ENCODE measurements around the gene CBY2. TPM values are rescaled to one million over a fixed set of nuclear protein-coding genes. Genes with fewer than 3 reads are reported as not detected.

CBY2 gene
- total and polyA plus RNA-seq, 4 donors = not detected

DNA sequence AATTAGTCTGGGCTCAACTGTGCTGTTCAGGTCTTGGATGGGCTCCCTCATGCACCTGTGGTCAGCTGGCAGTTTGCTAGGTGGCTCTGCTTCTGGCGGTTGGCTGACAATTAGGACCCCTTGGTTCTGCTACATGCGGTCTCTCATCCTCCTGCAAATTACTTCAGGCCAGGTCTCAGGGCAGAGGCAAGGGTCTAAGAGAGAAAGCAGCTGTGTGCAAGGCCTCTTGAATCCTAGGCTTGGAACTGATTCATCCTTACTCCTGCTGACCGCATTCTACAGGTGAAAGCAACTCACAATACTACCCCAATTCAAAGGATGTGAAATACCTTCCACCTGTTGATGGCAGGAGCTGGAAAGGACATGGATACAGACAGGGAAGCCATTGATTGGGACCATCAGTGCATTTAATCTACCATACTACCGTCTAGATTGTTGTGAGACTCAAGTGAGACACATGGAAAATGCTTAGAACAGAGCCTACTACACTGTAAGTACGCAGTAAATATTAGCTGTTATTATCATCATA lies 19.1 kb downstream of the CBY2 start:
- DNase-seq = no peak
- Histone ChIP-seq H3K36me3 (ENCODE audit: control insufficient read depth in 1 of 2, insufficient read depth in 2 of 2, low read length in 1 of 2) (no peaks in the 10 kb centered on the region), H3K9me3 (ENCODE audit: control insufficient read depth, low read length) (no peaks in the 10 kb centered on the region), H3K4me3 (ENCODE audit: low read length in 2 of 2) (no peak overlapping the region), H3K4me1 (ENCODE audit: control insufficient read depth in 1 of 2, insufficient read depth in 2 of 2, low read length in 2 of 2) (no peaks in the 10 kb centered on the region), H3K27ac (ENCODE audit: low read depth in 1 of 2, low read length in 2 of 2) (no peak overlapping the region), H3K27me3 (ENCODE audit: control insufficient read depth in 1 of 2, insufficient read depth in 2 of 2, low read length in 1 of 2) (no peaks in the 10 kb centered on the region)
- intact Hi-C loops (cut with DNase I) = no loop called here
- WGBS, 2 donors = 64 to 70% methylated on average over 5 of the region's 5 CpGs
- ATAC-seq (ENCODE audit: low FRiP score) = no peak

DNA sequence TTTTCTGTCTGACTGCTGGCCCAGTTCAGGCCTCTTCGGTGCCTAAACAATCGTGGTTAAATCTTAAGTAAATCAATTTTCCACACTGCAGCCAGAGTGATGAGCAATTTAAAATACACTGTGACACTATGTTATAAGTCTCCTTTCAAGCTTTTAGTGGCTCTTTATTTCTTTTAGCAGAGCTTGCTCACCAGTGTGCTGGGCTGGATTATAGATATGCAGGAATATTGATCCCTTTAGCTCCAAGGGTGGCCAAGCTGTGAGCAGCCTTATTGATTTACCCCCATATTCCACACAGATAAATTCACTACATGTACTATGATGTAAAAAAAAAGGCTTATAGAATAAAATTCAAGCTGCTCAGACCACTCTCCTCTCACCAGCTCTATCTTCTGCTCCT lies 21.7 kb downstream of the CBY2 start:
- intact Hi-C loops (cut with DNase I) = no loop called here
- no peaks in the 10 kb centered on the region for H3K27me3 ChIP-seq (ENCODE audit: control insufficient read depth in 1 of 2, insufficient read depth in 2 of 2, low read length in 1 of 2)
- H3K4me1 ChIP-seq (ENCODE audit: control insufficient read depth in 1 of 2, insufficient read depth in 2 of 2, low read length in 2 of 2) = no peaks in the 10 kb centered on the region
- H3K9me3 ChIP-seq (ENCODE audit: control insufficient read depth, low read length) = no peaks in the 10 kb centered on the region
- no peaks in the 10 kb centered on the region for H3K36me3 ChIP-seq (ENCODE audit: control insufficient read depth in 1 of 2, insufficient read depth in 2 of 2, low read length in 1 of 2)
- ATAC-seq (ENCODE audit: low FRiP score) (no peak), DNase-seq (no peak)
- 56 to 59% methylated on average over 2 of the region's 2 CpGs for WGBS, 2 donors
- no peak overlapping the region for H3K4me3 ChIP-seq (ENCODE audit: low read length in 2 of 2)
- no peak overlapping the region for H3K27ac ChIP-seq (ENCODE audit: low read depth in 1 of 2, low read length in 2 of 2)

DNA sequence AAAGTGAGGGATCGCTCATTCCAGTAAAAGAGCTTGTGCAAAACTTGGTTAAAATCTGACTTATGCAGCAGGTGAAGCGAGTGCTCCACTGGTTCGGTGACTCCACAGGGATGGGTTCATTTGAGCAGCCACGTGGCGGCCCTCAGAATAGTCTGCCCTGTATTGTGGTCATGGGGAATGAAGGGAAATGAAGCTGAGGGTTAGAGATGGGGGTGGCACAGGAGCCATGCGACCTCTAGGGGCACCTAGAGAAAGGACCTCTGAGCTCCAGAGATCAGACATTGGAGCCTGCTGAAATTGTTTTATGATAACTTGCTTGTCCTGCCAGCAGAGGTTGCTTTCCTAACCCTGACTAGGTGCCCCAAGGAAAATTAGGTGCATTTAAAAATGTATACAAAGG lies 26.6 kb downstream of the CBY2 start:
- H3K27me3 ChIP-seq (ENCODE audit: control insufficient read depth in 1 of 2, insufficient read depth in 2 of 2, low read length in 1 of 2) = peaks cover 0 to 1% of the 10 kb centered on the region in 2 donors
- no peak overlapping the region for H3K27ac ChIP-seq (ENCODE audit: low read depth in 1 of 2, low read length in 2 of 2)
- no peaks in the 10 kb centered on the region for H3K4me1 ChIP-seq (ENCODE audit: control insufficient read depth in 1 of 2, insufficient read depth in 2 of 2, low read length in 2 of 2)
- WGBS, 2 donors = 55 to 64% methylated on average over 6 of the region's 6 CpGs
- H3K9me3 ChIP-seq (ENCODE audit: control insufficient read depth, low read length) = no peaks in the 10 kb centered on the region
- intact Hi-C loops (cut with DNase I) = no loop called here
- ATAC-seq (ENCODE audit: low FRiP score) (peak; percentile 49), DNase-seq (no peak)
- H3K36me3 ChIP-seq (ENCODE audit: control insufficient read depth in 1 of 2, insufficient read depth in 2 of 2, low read length in 1 of 2) = no peaks in the 10 kb centered on the region
- no peak overlapping the region for H3K4me3 ChIP-seq (ENCODE audit: low read length in 2 of 2)

DNA sequence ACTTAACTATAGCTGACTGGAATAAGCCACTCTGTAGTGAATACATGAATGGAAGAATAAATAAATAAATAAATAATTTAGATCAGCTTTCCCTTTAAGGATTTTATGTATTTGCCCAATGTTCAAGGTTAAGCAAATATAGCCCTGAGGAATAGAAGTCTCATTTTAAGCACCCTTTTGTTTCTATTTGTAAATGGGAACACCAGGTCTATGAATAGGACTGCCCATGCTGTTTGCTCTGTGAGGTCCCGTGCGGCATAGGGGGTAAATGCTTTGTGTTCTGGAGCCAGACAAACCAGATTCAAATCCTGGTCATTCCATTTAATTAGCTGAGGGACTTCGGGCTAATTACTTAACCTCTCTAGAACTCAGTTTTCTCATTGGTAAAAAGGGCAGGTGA lies 29.3 kb downstream of the CBY2 start:
- no peaks in the 10 kb centered on the region for H3K4me1 ChIP-seq (ENCODE audit: control insufficient read depth in 1 of 2, insufficient read depth in 2 of 2, low read length in 2 of 2)
- H3K27ac ChIP-seq (ENCODE audit: low read depth in 1 of 2, low read length in 2 of 2) = no peak overlapping the region
- H3K9me3 ChIP-seq (ENCODE audit: control insufficient read depth, low read length) = peaks cover 4% of the 10 kb centered on the region
- no peaks in the 10 kb centered on the region for H3K36me3 ChIP-seq (ENCODE audit: control insufficient read depth in 1 of 2, insufficient read depth in 2 of 2, low read length in 1 of 2)
- peaks cover 1 to 4% of the 10 kb centered on the region in 2 donors for H3K27me3 ChIP-seq (ENCODE audit: control insufficient read depth in 1 of 2, insufficient read depth in 2 of 2, low read length in 1 of 2)
- DNase-seq (no peak), ATAC-seq (ENCODE audit: low FRiP score) (no peak)
- intact Hi-C loops (cut with DNase I) = no loop called here
- 84 to 93% methylated on average over 3 of the region's 3 CpGs for WGBS, 2 donors
- H3K4me3 ChIP-seq (ENCODE audit: low read length in 2 of 2) = no peak overlapping the region

DNA sequence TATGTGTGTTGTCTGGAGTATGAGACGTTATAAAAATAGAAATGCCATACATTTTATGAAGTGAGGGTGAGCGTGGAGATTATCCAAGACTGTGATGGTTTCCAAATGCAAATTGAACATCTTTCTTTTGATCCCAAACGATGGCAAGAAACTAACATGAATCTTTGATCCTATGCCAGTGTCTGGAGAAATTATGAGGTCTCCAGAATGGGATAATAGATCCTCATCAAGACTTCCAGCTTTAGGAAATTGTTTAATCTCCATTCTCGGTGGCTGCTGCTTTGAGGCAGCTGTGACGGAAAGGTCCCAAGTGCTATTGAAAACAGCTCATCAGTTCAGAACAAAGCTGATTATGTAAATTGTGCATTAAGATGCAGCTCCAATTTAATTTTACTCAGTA lies 30.8 kb downstream of the CBY2 start:
- Histone ChIP-seq H3K36me3 (ENCODE audit: control insufficient read depth in 1 of 2, insufficient read depth in 2 of 2, low read length in 1 of 2) (no peaks in the 10 kb centered on the region), H3K4me3 (ENCODE audit: low read length in 2 of 2) (no peak overlapping the region), H3K27ac (ENCODE audit: low read depth in 1 of 2, low read length in 2 of 2) (no peak overlapping the region), H3K9me3 (ENCODE audit: control insufficient read depth, low read length) (peaks cover 6% of the 10 kb centered on the region), H3K27me3 (ENCODE audit: control insufficient read depth in 1 of 2, insufficient read depth in 2 of 2, low read length in 1 of 2) (peaks cover 3 to 4% of the 10 kb centered on the region in 2 donors), H3K4me1 (ENCODE audit: control insufficient read depth in 1 of 2, insufficient read depth in 2 of 2, low read length in 2 of 2) (no peaks in the 10 kb centered on the region)
- intact Hi-C loops (cut with DNase I) = no loop called here
- DNase-seq (no peak), ATAC-seq (ENCODE audit: low FRiP score) (no peak)
- 35 to 41% methylated on average over 5 of the region's 5 CpGs for WGBS, 2 donors

DNA sequence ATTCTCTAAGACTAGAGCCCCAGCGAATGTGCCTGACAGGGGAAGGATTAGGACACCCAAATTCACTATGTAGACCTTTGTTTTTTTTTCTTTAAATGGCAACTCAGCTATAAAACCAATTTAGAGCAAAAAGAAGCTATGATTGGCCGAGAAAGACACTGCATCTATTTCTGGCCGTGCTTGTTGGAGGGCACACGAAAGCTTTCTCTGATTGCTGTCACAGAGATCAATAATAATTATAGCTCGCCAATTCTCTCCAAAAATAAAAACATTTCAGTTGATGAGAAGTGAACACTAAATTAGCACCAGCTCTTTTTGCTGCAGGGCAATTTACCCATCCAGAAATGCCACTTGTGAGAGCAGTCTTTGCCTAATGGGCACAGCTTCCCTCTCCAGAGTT lies 31.2 kb downstream of the CBY2 start:
- intact Hi-C loops (cut with DNase I) = no loop called here
- H3K36me3 ChIP-seq (ENCODE audit: control insufficient read depth in 1 of 2, insufficient read depth in 2 of 2, low read length in 1 of 2) = no peaks in the 10 kb centered on the region
- H3K4me3 ChIP-seq (ENCODE audit: low read length in 2 of 2) = no peak overlapping the region
- ATAC-seq (ENCODE audit: low FRiP score) (no peak), DNase-seq (no peak)
- no peak overlapping the region for H3K27ac ChIP-seq (ENCODE audit: low read depth in 1 of 2, low read length in 2 of 2)
- peaks cover 6% of the 10 kb centered on the region for H3K9me3 ChIP-seq (ENCODE audit: control insufficient read depth, low read length)
- peaks cover 3 to 4% of the 10 kb centered on the region in 2 donors for H3K27me3 ChIP-seq (ENCODE audit: control insufficient read depth in 1 of 2, insufficient read depth in 2 of 2, low read length in 1 of 2)
- H3K4me1 ChIP-seq (ENCODE audit: control insufficient read depth in 1 of 2, insufficient read depth in 2 of 2, low read length in 2 of 2) = no peaks in the 10 kb centered on the region
- 60 to 62% methylated on average over 5 of the region's 5 CpGs for WGBS, 2 donors

DNA sequence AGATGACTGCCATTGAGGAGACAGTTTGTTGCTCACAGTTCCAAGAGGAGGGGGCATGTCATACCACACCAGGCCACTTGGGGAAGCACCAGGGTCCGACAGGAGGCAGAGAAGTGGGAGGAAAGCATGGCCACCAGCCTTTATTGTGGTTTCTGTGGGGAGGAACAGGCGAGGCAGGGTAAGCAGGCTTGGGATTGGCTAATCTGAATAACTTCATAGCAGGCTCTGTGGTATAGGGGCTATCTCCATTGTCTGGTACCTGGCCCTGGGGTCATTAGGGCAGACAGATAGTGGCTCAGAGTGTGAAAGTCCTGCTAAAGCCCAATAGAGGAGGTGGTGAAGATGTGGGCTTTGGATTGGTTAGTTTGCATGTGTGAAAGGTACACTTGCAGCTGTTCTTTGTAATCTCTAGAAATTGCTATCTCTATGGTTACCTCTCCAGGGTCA lies 35.5 kb downstream of the CBY2 start:
- ATAC-seq (ENCODE audit: low FRiP score) = no peak
- no peaks in the 10 kb centered on the region for H3K36me3 ChIP-seq (ENCODE audit: control insufficient read depth in 1 of 2, insufficient read depth in 2 of 2, low read length in 1 of 2)
- WGBS, 2 donors = 42 to 53% methylated on average over 2 of the region's 2 CpGs
- intact Hi-C loops (cut with DNase I) = no loop called here
- peaks cover 6% of the 10 kb centered on the region for H3K9me3 ChIP-seq (ENCODE audit: control insufficient read depth, low read length)
- no peaks in the 10 kb centered on the region for H3K4me1 ChIP-seq (ENCODE audit: control insufficient read depth in 1 of 2, insufficient read depth in 2 of 2, low read length in 2 of 2)
- no peak overlapping the region for H3K4me3 ChIP-seq (ENCODE audit: low read length in 2 of 2)
- no peak for DNase-seq
- H3K27ac ChIP-seq (ENCODE audit: low read depth in 1 of 2, low read length in 2 of 2) = no peak overlapping the region
- H3K27me3 ChIP-seq (ENCODE audit: control insufficient read depth in 1 of 2, insufficient read depth in 2 of 2, low read length in 1 of 2) = peaks cover 2 to 4% of the 10 kb centered on the region in 2 donors

DNA sequence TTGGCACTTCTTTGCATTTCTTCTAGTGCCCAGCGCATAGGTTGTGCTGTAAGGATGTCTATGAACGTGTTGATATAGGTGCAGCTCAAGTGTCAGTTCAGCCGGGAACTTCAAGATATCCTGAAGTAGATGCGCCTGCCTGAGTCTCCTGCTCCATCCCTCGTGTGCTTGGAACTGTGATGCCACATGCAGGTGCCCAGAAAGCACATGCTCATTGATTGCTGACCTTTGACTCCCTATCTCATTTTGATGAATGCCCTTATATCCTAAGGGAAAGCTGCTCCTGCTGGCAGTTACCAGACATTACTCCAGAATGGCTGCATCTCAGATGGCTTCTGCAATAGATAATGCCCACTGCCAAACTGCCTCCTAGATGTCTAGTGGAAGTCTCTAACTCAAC lies 40.9 kb downstream of the CBY2 start:
- intact Hi-C loops (cut with DNase I) = no loop called here
- Histone ChIP-seq H3K4me3 (ENCODE audit: low read length in 2 of 2) (no peak overlapping the region), H3K27me3 (ENCODE audit: control insufficient read depth in 1 of 2, insufficient read depth in 2 of 2, low read length in 1 of 2) (no peaks in the 10 kb centered on the region), H3K36me3 (ENCODE audit: control insufficient read depth in 1 of 2, insufficient read depth in 2 of 2, low read length in 1 of 2) (no peaks in the 10 kb centered on the region), H3K9me3 (ENCODE audit: control insufficient read depth, low read length) (no peaks in the 10 kb centered on the region), H3K27ac (ENCODE audit: low read depth in 1 of 2, low read length in 2 of 2) (no peak overlapping the region), H3K4me1 (ENCODE audit: control insufficient read depth in 1 of 2, insufficient read depth in 2 of 2, low read length in 2 of 2) (no peaks in the 10 kb centered on the region)
- ATAC-seq (ENCODE audit: low FRiP score) (no peak), DNase-seq (no peak)
- WGBS, 2 donors = 84 to 85% methylated on average over 5 of the region's 5 CpGs

DNA sequence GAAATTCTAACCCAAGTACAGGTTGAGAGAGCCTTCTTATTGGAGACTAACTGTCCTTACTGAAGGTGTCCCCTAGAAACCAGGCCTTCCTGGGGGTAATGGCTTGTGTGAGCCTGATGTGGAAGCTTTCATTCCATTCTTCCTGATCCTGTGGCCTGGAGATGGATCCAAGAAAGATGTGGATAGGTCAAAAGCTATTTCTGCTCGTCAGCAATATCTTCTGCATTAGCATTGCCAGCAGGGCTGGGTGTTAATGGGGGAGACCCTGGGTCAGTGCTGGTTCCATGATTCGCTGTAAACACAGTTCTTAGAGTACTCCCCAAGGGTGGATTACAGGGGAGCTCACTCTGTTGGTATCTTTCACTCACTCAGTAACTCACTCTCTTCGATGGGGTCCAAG lies 42.9 kb downstream of the CBY2 start:
- no peak overlapping the region for H3K27ac ChIP-seq (ENCODE audit: low read depth in 1 of 2, low read length in 2 of 2)
- H3K9me3 ChIP-seq (ENCODE audit: control insufficient read depth, low read length) = no peaks in the 10 kb centered on the region
- H3K4me1 ChIP-seq (ENCODE audit: control insufficient read depth in 1 of 2, insufficient read depth in 2 of 2, low read length in 2 of 2) = no peaks in the 10 kb centered on the region
- no peak for ATAC-seq (ENCODE audit: low FRiP score)
- 79 to 81% methylated on average over 3 of the region's 3 CpGs for WGBS, 2 donors
- H3K36me3 ChIP-seq (ENCODE audit: control insufficient read depth in 1 of 2, insufficient read depth in 2 of 2, low read length in 1 of 2) = no peaks in the 10 kb centered on the region
- no peak overlapping the region for H3K4me3 ChIP-seq (ENCODE audit: low read length in 2 of 2)
- intact Hi-C loops (cut with DNase I) = no loop called here
- H3K27me3 ChIP-seq (ENCODE audit: control insufficient read depth in 1 of 2, insufficient read depth in 2 of 2, low read length in 1 of 2) = no peaks in the 10 kb centered on the region
- no peak for DNase-seq
